Endothelial cell of umbilical vein (primary cell): ENCODE measurements around the gene CCNA1.
A peak's percentile ranks its signal among the peaks of the same experiment; 100 is the strongest.

Experiments
- CTCF ChIP-seq, 2 donors: IDR thresholded peaks; 1 replicate in 1 of 2; 2 replicates in 1 of 2; pipeline ENCODE4 v1.5.1; 2011; ENCODE audit warnings: low read length in 2 of 2, mild to moderate bottlenecking in 2 of 2, moderate library complexity in 2 of 2, control low read depth in 1 of 2, inconsistent platforms in 1 of 2, low read depth in 1 of 2; ENCODE audit not compliant: insufficient read depth in 1 of 2; ENCODE audit errors: extremely low read depth in 1 of 2
- EZH2 ChIP-seq: IDR thresholded peaks from 2 replicates; pipeline ENCODE4 v1.6.1; 2012; ENCODE audit warnings: borderline replicate concordance, low read depth, mild to moderate bottlenecking, moderate library complexity, low read length, inconsistent platforms; ENCODE audit not compliant: severe bottlenecking
- FOS ChIP-seq: IDR thresholded peaks from 2 replicates; pipeline ENCODE4 v1.6.1; 2011; ENCODE audit warnings: mild to moderate bottlenecking, low read length, moderate library complexity, borderline replicate concordance; ENCODE audit not compliant: insufficient read depth
- GATA2 ChIP-seq: IDR thresholded peaks from 2 replicates; pipeline ENCODE4 v1.7.0; 2011; ENCODE audit warnings: low read depth, mild to moderate bottlenecking, moderate library complexity, mixed read lengths, low read length; ENCODE audit not compliant: insufficient read length, insufficient read depth
- MAX ChIP-seq: IDR thresholded peaks from 2 replicates; pipeline ENCODE4 v1.6.1; 2011; ENCODE audit not compliant: insufficient read depth, insufficient read length
- MYC ChIP-seq: IDR thresholded peaks from one replicate; pipeline ENCODE4 v1.6.1; 2011; ENCODE audit warnings: mild to moderate bottlenecking, low read depth, low read length
- POLR2A ChIP-seq: IDR thresholded peaks from 2 replicates; pipeline ENCODE4 v1.6.1; 2012; ENCODE audit warnings: low read depth, mild to moderate bottlenecking, control low read depth, low read length
- POLR2AphosphoS5 ChIP-seq: IDR thresholded peaks from 2 replicates; pipeline ENCODE4 v1.6.1; 2012; ENCODE audit warnings: low read depth, mild to moderate bottlenecking, control low read depth, low read length, moderate library complexity; ENCODE audit not compliant: insufficient read depth

- TF ChIP-seq CTCF (IDR thresholded peaks at IDR 0.05; ENCODE audit: extremely low read depth in 1 of 2, insufficient read depth in 1 of 2, low read depth in 1 of 2, low read length in 2 of 2) (no peak), POLR2AphosphoS5 (peak; percentile 29), EZH2 (no peak), POLR2A (no peak), MYC (no peak), GATA2 (peak; percentile 32), MAX (no peak), FOS (peak; percentile 49)
These were observed 10.8 kb upstream of the CCNA1 start for GRCh38 chr13:36421447-36421846.
